Measurements from ENCODE around the gene SLF2. TPM values are rescaled to one million over a fixed set of nuclear protein-coding genes. Genes with fewer than 3 reads are reported as not detected.

The SLF2 gene
- total RNA-seq, 2 experiments from 2014 or later, result 52.1 to 58.2 TPM

DNA sequence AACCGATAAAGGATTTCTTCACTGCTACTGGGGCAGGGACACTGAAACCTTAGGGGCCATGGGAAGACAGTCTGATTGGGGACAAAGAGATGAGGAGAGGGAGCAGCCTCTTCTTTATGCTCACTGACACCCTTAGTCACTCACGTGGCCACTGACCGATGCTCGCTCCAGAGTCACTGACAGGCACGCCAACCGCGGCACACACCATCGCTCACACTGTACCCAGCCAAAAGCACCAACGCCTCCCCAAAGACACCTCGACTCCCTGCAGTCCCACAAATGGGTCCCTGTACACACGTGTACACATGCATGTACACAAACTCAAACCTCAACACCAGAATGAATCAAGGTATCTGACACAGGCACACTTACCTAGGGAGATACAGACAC, 35.3 kb upstream of the SLF2 start:
- no peaks in the 10 kb centered on the region for H3K9me3 ChIP-seq (ENCODE audit: low read length)
- no peak overlapping the region for H3K27ac ChIP-seq (ENCODE audit: low read depth, low read length, poor library complexity, severe bottlenecking)
- H2AFZ ChIP-seq (ENCODE audit: low read length), result peak overlapping the region; percentile 82; the same call in 1 of the 2 replicates
- no peaks in the 10 kb centered on the region for H3K36me3 ChIP-seq (ENCODE audit: insufficient read depth, low read length)
- ChIA-PET POLR2A (interaction anchor here (0.9 kb wide), 1 partner anchor 16 kb away, joined by 3 read pairs; no protein-coding TSS in a partner anchor), CTCF (ENCODE audit: unreplicated experiment) (interaction anchor here (1.0 kb wide), 1 partner anchor 11 kb away, joined by 4 read pairs; no protein-coding TSS in a partner anchor)
- peak overlapping the region; percentile 47 for H3K4me2 ChIP-seq (ENCODE audit: low read length)
- no peak overlapping the region for H3K4me3 ChIP-seq (ENCODE audit: low read depth, low read length, poor library complexity, severe bottlenecking)
- no peak for TF ChIP-seq EZH2phosphoT487 (IDR thresholded peaks at IDR 0.05; ENCODE audit: borderline replicate concordance, low read depth, low read length)
- TF ChIP-seq, protein P1, sequence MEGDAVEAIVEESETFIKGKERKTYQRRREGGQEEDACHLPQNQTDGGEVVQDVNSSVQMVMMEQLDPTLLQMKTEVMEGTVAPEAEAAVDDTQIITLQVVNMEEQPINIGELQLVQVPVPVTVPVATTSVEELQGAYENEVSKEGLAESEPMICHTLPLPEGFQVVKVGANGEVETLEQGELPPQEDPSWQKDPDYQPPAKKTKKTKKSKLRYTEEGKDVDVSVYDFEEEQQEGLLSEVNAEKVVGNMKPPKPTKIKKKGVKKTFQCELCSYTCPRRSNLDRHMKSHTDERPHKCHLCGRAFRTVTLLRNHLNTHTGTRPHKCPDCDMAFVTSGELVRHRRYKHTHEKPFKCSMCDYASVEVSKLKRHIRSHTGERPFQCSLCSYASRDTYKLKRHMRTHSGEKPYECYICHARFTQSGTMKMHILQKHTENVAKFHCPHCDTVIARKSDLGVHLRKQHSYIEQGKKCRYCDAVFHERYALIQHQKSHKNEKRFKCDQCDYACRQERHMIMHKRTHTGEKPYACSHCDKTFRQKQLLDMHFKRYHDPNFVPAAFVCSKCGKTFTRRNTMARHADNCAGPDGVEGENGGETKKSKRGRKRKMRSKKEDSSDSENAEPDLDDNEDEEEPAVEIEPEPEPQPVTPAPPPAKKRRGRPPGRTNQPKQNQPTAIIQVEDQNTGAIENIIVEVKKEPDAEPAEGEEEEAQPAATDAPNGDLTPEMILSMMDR (conservative IDR thresholded peaks at IDR 0.05; ENCODE audit: low read length), result no peak
- intact Hi-C loops (cut with micrococcal nuclease; ENCODE audit: unreplicated experiment), result loop anchor here (5.0 to 10.0 kb wide), 4 partner anchors 135 to 573 kb away; partner anchors contain the start of gene PKD2L1
- no peaks in the 10 kb centered on the region for H3K9me2 ChIP-seq (ENCODE audit: insufficient read depth, low read length)
- H3K79me2 ChIP-seq (ENCODE audit: insufficient read depth, low read depth, low read length), result no peaks in the 10 kb centered on the region
- peaks cover 35% of the 10 kb centered on the region for H3K4me1 ChIP-seq (ENCODE audit: insufficient read depth, low read length, poor library complexity, severe bottlenecking)
- no TSS peak for BruUV-seq (replicated peaks)
- H4K20me1 ChIP-seq (ENCODE audit: insufficient read depth, low read length), result no peaks in the 10 kb centered on the region
- DNase-seq (ENCODE audit: low spot score), result no peak

DNA sequence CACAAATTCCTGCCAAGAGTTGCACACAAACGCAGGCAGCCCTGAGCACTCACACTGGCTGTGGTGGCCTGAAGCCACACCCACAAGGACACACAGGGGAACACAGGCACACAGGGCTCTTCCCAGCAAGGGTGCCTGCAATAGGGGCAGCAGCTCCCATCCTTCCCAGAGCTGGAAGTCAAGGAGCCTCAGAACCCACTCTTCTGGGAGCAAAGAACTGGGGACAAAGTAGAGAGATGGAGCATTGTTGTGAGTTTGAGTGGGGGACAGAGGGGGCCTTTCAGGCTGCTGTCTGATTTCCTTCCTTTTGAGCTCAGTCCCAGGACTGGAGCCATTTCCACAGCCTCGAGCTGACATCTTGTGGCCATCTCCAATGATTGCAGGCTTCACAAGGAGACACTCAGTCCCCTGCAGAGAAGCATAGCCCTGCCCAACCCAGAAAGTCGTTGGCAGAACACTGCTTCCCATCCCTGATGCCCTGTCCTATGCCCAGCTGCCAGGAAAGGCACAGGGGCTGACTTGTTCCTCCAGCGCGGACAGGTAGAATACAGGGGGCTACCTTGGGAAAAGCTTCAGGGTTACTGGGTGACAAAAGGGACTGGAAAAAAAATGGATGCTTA, 34.4 kb upstream of the SLF2 start:
- DNase-seq (ENCODE audit: low spot score), result peak; percentile 86
- H3K27ac ChIP-seq (ENCODE audit: low read depth, low read length, poor library complexity, severe bottlenecking), result no peak overlapping the region
- H3K4me3 ChIP-seq (ENCODE audit: low read depth, low read length, poor library complexity, severe bottlenecking), result no peak overlapping the region
- intact Hi-C loops (cut with micrococcal nuclease; ENCODE audit: unreplicated experiment), result loop anchor here (1.0 to 10.0 kb wide), 6 partner anchors 136 to 574 kb away; partner anchors contain the start of gene PKD2L1
- no peaks in the 10 kb centered on the region for H4K20me1 ChIP-seq (ENCODE audit: insufficient read depth, low read length)
- peak overlapping the region; percentile 47 for H3K4me2 ChIP-seq (ENCODE audit: low read length)
- no peaks in the 10 kb centered on the region for H3K9me3 ChIP-seq (ENCODE audit: low read length)
- H3K79me2 ChIP-seq (ENCODE audit: insufficient read depth, low read depth, low read length), result no peaks in the 10 kb centered on the region
- no peaks in the 10 kb centered on the region for H3K36me3 ChIP-seq (ENCODE audit: insufficient read depth, low read length)
- ChIA-PET POLR2A (interaction anchor here (0.8 to 0.9 kb wide), 2 partner anchors 16 to 98 kb away, joined by 3 read pairs; no protein-coding TSS in a partner anchor), CTCF (ENCODE audit: unreplicated experiment) (interaction anchor here (1.0 kb wide), 1 partner anchor 10 kb away, joined by 4 read pairs; no protein-coding TSS in a partner anchor)
- no peaks in the 10 kb centered on the region for H3K9me2 ChIP-seq (ENCODE audit: insufficient read depth, low read length)
- BruUV-seq (replicated peaks), result no TSS peak
- TF ChIP-seq, protein P1 (conservative IDR thresholded peaks at IDR 0.05; ENCODE audit: low read length), result peak; percentile 89
- no peak for TF ChIP-seq EZH2phosphoT487 (IDR thresholded peaks at IDR 0.05; ENCODE audit: borderline replicate concordance, low read depth, low read length)
- peak overlapping the region; percentile 82 for H2AFZ ChIP-seq (ENCODE audit: low read length)
- peaks cover 35% of the 10 kb centered on the region for H3K4me1 ChIP-seq (ENCODE audit: insufficient read depth, low read length, poor library complexity, severe bottlenecking)
